HG03432 (cell line): ENCODE results near the gene SCN5A.

Source experiments
- ATAC-seq: cut with Tn5 transposase; IDR thresholded peaks from one replicate; pipeline ENCODE4 v1.9.1; 2021; ENCODE audit warnings: mild to moderate bottlenecking, moderate library complexity; ENCODE audit not compliant: unreplicated experiment

The SCN5A gene

DNA sequence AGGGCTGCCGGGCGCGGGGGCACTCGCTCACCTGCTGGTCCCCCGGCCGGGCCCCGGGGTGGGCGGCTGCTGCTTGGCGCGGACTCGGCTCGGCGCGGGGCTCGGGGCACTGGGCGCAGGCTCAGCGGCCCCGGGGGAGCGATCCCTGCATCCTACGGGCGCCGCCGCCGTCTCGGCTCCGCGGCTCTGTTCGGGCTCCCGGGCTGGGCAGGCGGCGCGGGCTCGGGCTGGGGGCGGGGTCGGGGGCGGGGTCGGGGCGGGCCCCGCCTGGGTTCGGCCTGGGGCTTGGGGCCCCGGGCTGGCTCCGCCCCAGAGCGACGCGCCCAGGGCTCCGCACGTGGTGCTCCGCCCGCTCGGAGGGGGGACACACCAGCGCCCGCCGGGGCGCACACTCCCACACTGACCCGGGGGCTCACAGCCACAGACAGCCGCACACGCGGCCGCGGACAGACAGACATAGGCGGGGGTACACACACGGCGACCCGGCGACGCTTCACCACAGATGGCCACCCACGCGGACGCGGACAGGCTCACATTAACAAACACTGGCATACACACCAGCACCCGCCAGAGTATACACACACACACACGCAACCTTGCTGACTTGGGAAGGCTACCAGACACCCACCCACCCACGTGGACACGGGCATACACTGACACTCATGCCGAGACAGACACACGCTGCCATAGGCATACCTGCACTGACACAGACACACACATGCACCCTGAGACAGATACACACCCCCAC lies at the start of gene SCN5A:
Gene SCN5A (minus strand): TSS at position 188 of the 748 bp plus-strand sequence. CDS start 16,380 bp downstream, outside the sequence.
- peak; percentile 79 for ATAC-seq

DNA sequence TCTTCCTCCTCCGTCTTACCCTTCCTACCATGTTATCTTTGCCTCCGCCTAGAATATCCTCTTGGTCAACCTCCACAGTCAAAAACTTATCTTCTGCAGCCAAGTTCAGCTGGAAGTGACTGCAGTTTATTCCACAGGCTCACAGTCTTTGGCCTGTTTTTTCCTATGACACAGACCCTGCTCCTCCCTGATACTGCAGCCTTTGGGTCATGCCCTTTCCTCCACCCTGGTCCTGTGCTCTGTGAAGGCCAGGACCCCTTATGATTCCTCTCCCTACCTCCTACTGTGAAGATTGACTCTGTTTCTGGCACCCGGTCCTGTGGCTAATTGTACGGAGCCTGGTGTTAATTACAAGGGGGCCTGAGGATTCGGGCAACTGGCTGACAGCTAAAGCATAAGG lies 49.3 kb upstream of the SCN5A start:
- ATAC-seq, result no peak

DNA sequence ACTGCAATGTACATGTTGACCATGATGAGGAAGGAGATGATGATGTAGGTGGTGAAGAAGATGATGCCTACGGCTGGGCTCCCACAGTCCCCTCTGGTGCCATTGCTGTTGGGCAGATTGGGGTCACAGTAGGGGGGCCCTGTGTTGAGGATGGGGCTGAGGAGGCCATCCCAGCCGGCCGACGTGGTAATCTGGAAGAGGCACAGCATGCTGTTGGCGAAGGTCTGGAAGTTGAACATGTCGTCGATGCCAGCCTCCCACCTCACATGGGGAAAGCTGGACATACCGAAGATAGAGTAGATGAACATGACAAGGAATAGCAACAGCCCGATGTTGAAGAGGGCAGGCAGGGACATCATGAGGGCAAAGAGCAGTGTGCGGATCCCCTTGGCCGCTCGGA lies 48.6 kb upstream of the SCN5A start:
- ATAC-seq, result no peak

DNA sequence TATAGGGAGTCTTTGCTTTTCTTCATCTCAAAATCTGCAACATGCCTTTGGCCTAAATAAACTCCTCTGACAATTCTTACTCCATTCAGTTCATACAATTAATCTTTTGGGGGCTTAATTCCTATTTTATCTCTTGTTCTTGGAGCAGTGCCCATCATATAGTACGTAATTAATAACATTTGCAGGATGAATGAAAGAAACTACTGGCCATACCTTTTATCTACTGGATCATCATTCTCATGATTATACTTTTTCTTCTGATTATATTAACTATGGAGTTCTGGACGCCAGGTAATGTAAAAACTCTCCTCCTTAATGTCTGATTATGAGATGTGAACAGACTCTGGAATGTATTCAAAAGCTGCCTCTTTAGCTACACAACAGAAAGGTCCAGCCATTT lies 46.5 kb upstream of the SCN5A start:
- no peak for ATAC-seq

DNA sequence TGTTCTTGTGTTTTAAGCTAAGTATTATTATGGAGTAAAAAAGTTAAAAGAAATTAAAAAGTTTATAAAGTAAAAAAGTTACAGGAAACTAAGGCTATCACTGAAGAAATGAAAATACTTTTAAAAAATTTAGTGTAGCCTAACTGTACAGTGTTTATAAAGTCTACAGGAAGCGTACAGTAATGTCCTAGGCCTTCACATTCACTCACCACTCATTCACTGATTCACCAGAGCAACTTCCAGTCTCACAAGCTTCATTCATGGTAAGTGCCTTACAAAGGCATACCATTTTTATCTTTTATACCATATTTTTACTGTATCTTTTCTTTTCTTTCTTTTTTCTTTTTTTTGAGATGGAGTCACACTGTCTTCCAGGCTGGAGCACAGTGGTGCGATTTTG lies 40.7 kb upstream of the SCN5A start:
- ATAC-seq, result no peak

DNA sequence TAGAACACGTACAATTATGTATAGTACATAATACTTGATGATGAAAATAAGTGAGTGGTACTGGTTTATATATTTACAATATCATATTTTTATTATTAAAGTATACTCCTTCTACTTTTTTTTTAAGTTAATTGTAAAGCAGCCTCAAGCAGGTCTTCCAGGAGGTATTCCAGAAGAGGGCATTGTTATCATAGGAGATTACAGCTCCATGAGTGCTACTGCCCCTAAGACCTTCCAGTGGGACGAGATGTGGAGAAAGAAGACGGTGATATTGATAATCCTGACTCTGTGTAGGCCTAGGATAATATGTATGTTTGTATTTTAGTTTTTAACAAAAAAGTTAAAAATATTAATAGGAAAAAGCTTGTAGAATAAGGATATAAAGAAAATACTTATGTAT lies 40.3 kb upstream of the SCN5A start:
- ATAC-seq, result no peak

DNA sequence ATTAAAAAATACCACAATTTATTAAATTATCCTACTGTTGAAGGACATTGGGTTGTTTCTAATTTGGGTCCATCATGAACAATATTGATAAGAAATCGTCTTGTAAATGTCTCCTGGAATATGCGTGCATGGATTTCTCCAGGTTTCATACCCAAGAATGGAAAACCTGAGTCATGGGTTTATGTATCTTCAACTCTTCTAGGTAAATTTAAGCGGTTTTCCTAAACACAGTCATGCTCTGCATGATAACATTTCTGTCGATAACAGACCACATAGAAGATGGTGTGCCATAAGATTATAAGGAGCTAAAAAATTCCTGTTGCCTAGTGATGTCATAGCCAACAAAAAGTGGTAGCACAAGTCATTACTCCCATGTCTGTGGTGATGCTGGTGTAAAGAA lies 39.9 kb upstream of the SCN5A start:
- no peak for ATAC-seq

DNA sequence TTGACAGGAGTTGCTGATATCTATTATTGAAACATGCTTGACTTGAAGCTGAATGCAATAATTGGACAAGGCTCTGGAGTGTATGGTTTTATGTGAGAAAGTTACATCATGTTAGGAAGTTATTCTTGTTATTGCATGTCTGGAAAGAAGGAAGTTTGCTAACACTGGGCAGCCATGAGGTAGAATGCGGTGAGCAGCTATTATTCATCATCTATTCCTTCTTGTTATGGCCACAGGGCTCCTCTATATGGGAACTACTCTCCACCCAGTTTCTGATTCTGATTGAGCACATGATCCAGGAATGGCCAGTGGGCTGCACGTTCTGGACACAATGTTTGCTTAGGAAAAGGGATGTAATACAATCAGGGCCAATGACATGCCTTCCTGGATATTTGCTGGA lies 37.8 kb upstream of the SCN5A start:
- ATAC-seq, result no peak

DNA sequence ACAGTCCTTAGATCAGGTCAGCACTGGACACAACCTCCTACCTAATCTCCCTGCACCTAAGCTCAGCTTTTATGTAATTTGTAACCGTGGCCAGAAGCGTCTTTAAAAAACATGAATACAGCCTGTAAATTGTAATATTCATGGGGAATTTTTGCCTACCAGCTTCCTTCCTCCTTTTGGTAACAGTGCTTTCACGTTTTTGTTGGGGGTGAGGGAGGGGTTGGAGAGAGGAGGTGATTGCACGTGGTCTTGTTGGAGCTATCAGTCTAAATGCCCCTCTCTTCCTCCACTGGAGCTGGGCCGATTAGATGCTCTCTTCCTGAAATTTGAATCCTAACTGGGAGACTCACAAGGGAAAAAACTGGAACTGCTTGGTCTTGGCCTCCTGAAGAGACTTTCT lies 35.1 kb upstream of the SCN5A start:
- ATAC-seq, result no peak

DNA sequence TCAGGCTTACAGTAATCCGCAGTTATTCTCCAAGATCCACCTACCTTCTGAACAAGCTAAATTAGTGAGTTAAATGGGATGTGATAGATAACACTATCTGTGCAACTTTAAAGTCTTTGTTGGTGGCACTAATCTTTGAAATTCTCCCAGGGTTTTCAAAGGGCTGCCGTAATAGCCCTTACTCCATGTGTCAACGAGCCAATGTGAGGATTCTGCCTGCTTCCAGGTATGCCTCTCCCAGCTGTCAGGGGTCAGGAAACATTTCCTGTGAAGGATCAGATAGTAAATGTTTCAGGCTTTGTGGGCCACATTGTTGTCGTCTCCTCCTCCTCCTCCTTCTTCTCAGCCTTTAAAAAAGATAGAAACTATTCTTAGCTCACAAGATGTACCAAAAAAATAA lies 20.2 kb upstream of the SCN5A start:
- no peak for ATAC-seq

DNA sequence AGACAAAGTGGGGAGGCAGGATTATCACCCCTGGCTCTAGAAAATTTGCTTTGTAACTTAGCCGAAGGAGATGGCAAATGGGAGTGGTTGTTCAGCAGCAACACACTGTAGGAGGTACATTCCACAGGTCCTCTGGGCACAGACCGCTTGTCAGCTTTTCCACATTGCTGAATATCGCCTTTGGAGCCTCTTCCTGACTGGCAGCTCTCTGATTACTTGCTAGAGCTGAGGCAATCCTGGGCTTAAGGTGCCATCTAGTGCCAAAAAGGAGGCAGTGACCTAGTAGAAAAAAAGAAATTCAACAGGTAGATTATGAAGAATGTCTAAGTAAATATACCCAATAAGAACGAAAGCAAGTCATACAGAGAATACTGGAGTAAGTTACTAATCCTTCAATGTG lies 13.1 kb upstream of the SCN5A start:
- no peak for ATAC-seq

DNA sequence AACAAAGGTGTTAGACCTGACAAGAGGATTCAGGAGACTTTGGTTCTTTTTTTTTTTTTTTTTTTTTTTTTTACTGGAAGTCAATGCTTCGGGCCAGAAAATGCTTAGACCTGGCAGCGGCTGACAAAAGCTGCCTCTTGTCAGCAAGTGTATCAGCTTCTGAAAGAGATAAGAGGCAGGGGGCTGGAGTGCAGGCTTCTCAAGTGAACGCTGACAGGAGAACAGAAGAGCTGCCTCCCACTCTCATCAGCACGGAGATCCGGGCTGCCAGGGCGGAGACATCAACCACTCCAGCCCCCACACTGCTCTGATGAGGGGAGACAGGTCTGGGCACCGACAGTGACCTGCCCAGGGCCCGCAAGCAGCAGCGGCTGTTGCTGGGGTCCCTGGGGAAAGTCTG lies 9.4 kb upstream of the SCN5A start:
- ATAC-seq, result no peak

DNA sequence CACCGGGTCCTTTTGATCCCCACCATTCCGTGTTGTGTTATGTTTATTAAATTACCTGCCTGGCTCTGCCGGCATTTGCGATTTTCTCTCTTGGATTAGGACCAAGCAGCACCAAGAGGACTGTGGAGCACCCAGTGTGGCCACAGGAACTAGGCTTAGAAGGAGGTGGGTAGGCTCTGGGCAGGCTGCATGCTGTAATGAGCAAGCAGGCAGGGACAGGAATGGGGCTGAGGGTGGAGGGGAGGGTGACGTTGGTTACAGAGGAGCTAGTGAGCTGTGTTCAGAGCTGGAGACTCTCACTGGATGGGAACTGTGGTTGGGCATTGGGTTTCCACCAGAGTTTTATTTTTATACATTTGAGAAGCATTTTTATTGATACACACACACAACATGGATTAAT lies 7.9 kb upstream of the SCN5A start:
- ATAC-seq, result no peak

DNA sequence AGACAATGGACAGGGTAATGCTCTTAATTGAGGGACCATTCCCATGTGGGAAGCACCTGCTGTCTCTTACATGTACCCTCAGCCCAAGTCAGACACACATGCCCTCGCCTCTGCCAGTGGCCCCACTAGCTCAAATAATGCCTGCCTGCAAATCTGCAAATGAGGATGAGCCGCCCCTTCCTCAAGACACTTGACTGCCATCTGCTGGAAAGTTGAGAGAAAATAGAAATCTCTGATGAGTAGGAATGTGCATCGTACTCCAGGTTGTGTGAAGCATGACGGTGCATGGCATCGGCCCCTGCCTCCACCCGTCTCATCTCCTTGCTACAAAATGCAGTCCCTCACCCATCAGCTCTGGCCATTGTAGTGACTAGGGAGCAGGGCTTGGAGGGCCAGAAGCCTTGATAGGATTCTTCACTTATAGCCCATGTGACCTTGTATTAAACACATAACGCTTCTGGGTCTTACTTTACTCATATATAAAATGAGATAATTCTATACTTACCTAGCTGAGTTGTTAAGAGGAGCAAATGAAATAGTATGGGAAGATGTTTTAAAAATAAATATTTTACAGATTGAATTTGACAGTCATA lies 6.3 kb upstream of the SCN5A start:
- peak; percentile 49 for ATAC-seq

DNA sequence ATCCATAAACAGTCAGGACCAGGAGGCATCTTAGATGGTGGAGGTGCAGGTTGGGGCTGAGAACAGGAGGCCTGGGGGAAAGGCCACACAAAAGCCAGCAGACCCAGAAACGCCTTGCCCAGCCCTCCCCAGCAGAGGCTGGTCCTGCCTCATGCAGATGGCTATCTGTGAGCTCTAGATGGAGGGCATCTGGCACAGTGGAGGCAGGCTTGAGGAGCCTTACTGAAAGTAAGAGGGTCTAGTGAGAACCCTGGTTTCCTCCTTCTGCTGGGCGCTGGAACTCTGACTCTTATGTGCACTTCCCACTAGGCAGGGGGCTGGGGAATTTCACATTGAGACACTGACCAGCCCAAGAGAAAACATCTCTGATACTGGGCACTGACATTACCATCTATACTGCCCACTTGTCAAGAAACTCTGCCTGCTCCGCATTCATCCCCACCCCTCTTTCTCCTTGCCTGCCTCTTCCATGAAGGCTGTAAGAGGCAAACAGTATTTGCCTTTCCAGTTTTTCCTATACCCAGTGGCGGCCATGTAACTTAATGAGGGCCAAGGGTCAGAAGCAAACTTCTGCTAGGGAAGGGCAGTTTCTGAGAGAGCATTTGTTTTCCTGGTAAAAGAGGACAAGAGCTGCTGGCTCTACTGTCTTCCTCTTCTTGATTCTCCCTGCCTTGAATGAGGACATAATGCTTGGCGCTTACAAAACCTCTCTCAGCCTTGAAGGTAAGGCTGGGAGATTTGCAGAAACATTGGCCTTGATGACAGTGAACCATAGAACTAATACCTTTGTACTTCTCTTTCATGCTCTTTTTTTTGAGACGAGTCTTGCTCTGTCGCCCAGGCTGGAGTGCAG lies 4.4 kb upstream of the SCN5A start:
- no peak for ATAC-seq

DNA sequence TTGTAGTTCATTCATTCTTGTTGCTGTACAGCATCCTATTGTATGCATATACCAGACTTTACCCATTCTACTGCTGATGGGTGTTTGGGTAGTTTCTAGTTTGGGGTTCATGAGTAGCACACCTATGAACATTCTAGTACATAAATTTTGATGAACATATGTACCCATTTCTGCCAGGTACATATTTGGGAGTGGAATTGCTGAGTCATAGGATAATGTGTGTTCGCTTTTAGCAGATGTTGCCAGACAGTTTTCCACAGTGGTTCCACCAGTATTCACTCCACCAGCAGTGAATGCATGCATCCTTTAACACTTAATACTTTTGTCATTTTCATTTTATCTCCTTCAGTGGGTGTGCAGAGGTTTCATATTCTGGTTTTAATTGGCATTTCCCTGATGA lies 3.4 kb upstream of the SCN5A start:
- no peak for ATAC-seq

DNA sequence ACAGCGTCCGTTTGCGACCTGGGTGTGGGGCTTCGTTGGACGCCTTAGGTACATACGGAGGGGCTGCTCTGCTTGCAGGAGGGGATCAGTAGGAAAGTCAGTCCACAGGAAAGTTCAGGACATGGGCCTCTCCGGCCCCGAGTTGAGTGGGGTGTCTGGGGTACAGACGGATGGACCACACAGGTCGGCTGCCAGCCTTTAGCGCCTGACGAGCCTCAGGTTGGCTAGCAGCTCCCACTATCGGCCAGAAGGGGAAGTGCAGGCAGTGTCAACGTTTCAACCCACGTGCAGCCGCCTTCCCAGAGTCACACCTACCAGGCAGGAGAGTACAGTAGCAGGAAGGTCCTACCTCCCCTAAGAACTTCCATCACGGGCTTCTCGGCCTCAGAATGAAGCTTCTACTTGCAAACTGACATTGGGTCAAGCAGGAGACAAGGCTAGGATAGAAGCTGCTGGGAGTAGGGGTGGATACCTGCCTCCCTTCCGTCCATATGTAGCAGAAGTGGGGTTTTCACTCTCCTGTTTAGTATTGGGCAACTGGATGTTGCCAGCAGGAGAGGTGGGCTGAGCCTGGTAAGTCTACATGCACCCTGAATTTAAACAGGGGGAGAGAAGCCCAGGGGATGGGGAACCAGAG lies 1.8 kb upstream of the SCN5A start:
- ATAC-seq, result peak; percentile 62

DNA sequence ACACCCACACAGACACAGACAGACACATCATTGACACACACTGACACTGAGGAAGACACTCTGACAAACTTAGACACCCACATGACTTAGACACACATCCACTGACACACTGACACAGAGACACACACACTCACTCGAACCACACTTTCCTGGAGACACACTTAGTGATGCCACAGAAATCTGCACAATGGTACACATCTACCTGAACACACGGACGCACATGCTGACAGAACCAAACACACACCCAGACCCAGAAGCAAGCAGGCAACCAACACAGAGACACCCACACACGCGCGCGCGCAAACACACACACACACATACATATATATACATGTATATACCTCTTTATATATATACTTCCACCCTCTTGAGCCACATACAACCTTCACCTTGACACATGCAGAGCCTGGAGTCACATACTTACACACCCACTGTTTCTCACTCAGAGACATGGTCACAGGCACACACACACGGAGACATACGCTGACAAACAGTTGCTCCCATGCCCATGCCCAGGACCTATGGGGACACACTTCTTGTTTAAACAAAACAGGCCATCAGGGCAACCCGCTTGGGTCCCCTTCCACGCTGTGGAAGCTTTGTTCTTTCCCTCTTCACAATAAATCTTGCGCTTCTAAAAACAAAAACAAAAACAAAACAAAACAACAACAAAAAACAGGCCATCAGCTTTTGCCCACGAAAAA lies 913 bp upstream of the SCN5A start:
- no peak for ATAC-seq

DNA sequence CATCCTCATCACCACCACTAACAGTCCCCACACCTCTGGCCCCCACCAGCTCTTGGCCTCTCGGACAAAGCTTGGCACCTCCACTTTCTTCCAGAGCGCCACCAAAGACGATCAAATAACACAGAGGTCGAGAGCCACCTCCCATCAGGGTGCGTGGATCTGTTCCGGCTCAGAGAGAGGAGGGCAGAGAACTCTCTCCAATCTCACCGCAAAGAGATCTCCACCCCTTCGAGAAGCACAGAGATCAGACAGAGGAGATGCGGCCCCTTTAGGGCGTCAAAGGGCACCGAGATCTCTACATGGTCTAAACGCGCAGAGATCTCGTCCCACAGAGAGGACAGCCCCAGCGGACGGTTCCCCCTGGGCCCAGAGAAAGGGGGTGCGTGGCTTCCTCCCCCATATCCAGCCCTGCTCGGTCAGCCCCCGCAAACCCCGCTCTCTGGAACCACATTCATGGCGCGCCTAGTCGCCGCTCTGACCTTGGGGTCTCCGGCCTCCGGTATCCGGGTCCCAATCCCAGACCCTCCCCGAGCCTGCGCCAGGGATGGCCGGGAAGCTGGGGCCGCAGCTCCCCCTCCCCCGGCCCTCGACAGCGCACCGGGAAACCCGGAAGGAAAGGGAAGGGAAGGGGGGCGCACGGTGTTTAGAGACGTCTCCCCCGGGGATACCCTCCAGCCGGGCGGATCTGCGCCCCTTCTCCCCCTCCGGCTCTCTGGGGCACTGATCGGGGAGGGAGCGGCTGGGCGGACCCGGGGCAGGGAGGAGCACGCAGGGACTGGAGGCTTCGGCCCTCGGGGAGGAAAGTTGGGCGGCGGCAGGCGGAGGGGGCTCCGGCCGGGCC lies 608 bp downstream of the SCN5A start:
- peak; percentile 16 for ATAC-seq
